Measurements from ENCODE around the gene HYI. TPM values are rescaled to one million over a fixed set of nuclear protein-coding genes. Genes with fewer than 3 reads are reported as not detected.

The HYI gene
- total RNA-seq, 1 donor from 2014 or later = 36.0 TPM

GRCh38 chr1:43426221-43426620 is 27.5 kb downstream of the HYI start:
- Mint-ChIP-seq H3K4me3 (no peak overlapping the region), H3K27me3 (no peaks in the 10 kb centered on the region), H3K36me3 (peaks cover 24% of the 10 kb centered on the region), H3K27ac (no peak overlapping the region), H3K9me3 (no peaks in the 10 kb centered on the region), H3K4me1 (ENCODE audit: unreplicated experiment) (no peaks in the 10 kb centered on the region)
- no peak for TF ChIP-seq CTCF (conservative IDR thresholded peaks at IDR 0.05)
- DNase-seq (ENCODE audit: extremely low spot score, unreplicated experiment) = no peak

- H3K36me3 Mint-ChIP-seq = peaks cover 15% of the 10 kb centered on the region
- H3K27me3 Mint-ChIP-seq = no peaks in the 10 kb centered on the region
- H3K4me1 Mint-ChIP-seq (ENCODE audit: unreplicated experiment) = no peaks in the 10 kb centered on the region
- no peaks in the 10 kb centered on the region for H3K9me3 Mint-ChIP-seq
- no peak overlapping the region for H3K27ac Mint-ChIP-seq
- TF ChIP-seq CTCF (conservative IDR thresholded peaks at IDR 0.05) = no peak
- H3K4me3 Mint-ChIP-seq = no peak overlapping the region
- no peak for DNase-seq (ENCODE audit: extremely low spot score, unreplicated experiment)
These were observed 28.7 kb downstream of the HYI start for GRCh38 chr1:43425045-43425444.

GRCh38 chr1:43423672-43424550 is 29.8 kb downstream of the HYI start:
- Mint-ChIP-seq H3K4me1 (ENCODE audit: unreplicated experiment) (no peaks in the 10 kb centered on the region), H3K9me3 (no peaks in the 10 kb centered on the region), H3K27ac (peak overlapping the region; percentile 46), H3K36me3 (peaks cover 15% of the 10 kb centered on the region), H3K4me3 (no peak overlapping the region), H3K27me3 (no peaks in the 10 kb centered on the region)
- no peak for TF ChIP-seq CTCF (conservative IDR thresholded peaks at IDR 0.05)
- no peak for DNase-seq (ENCODE audit: extremely low spot score, unreplicated experiment)

- Mint-ChIP-seq H3K4me3 (no peak overlapping the region), H3K27ac (peak overlapping the region; percentile 46), H3K36me3 (peaks cover 14% of the 10 kb centered on the region), H3K9me3 (no peaks in the 10 kb centered on the region), H3K27me3 (no peaks in the 10 kb centered on the region), H3K4me1 (ENCODE audit: unreplicated experiment) (no peaks in the 10 kb centered on the region)
- no peak for DNase-seq (ENCODE audit: extremely low spot score, unreplicated experiment)
- no peak for TF ChIP-seq CTCF (conservative IDR thresholded peaks at IDR 0.05)
These were observed 30.6 kb downstream of the HYI start for GRCh38 chr1:43422995-43423671.

GRCh38 chr1:43421976-43422750 is 31.6 kb downstream of the HYI start:
- DNase-seq (ENCODE audit: extremely low spot score, unreplicated experiment) = no peak
- no peaks in the 10 kb centered on the region for H3K27me3 Mint-ChIP-seq
- no peak overlapping the region for H3K27ac Mint-ChIP-seq
- H3K36me3 Mint-ChIP-seq = peaks cover 14% of the 10 kb centered on the region
- no peaks in the 10 kb centered on the region for H3K9me3 Mint-ChIP-seq
- no peaks in the 10 kb centered on the region for H3K4me1 Mint-ChIP-seq (ENCODE audit: unreplicated experiment)
- no peak for TF ChIP-seq CTCF (conservative IDR thresholded peaks at IDR 0.05)
- no peak overlapping the region for H3K4me3 Mint-ChIP-seq
